HG02970 (cell line): Measurements from ENCODE around the gene AHDC1.

Experiments
- ATAC-seq: cut with Tn5 transposase; IDR thresholded peaks from one replicate; pipeline ENCODE4 v1.9.1; 2021; ENCODE audit warnings: mild to moderate bottlenecking, moderate library complexity, moderate number of reproducible peaks; ENCODE audit not compliant: unreplicated experiment, low FRiP score

Gene AHDC1

GRCh38 chr1:27616441-27616840 lies 12.5 kb upstream of the AHDC1 start:
- no peak for ATAC-seq

GRCh38 chr1:27615346-27616192 lies 11.6 kb upstream of the AHDC1 start:
- ATAC-seq, result no peak

GRCh38 chr1:27614625-27615344 lies 10.8 kb upstream of the AHDC1 start:
- ATAC-seq, result no peak

DNA sequence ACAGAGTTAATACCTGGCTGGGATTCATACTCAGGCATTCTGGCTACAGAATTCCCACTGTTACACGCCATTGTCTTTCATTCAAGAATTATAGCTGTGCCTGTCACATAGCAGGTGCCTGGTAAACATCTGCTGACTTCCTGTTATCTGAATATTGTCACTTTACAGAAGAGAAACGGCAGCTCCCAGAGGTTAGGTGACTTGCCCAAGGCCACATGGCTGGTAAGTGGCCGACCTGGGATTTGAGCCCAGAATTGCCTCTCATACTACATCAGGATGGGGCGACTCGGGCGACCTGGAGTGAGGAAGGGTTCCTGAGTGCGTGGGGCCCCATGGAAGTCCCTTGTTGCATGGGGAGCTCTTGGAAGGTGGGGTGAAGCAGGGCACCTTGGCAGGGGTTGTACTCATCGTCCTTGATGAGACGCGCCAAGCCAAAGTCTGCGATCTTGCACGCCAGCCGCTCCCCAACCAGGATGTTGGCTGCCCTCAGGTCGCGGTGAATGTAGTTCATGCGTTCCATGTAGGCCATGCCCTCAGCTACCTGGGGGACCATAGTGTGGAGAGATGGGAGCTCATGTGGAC lies 10.2 kb upstream of the AHDC1 start:
- ATAC-seq, result no peak

DNA sequence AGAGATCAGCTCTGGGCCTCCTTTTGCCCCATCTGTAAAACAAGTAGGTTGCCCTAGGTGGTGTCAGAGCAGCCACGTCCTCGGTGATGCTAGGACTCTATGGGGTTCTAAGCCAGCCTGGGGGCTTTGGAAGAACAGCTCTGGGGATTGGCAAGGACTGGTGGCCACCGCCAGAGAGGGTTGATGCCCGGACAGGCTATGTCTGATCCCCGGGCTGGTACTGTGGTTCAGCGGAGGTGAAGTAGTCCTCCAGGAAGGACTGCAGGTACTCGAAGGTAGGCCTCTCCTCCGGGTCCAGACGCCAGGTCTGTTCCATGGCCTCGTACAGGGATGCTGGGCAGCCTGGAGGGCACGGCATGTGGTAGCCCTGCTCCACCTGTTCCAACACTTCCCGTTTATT lies 8.8 kb upstream of the AHDC1 start:
- no peak for ATAC-seq

DNA sequence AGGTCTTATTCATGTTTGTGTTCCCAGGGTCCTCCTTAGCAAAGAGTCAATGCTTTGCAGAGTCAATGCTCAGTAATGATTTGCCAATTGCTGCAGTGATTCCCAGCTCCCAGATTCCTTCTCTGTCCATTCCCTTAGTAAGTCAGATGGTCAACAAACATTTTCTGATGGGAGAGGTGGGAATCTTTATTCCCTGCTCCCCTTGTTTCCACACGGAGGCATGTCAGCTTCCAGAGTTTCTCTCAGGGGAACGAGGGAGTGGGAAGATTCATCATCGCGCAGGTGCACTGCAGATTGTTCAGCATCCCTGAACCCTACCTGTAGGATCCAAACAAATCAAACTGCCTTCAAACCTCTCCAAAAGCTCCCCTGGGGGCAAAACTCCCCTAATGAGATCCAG lies 7.5 kb upstream of the AHDC1 start:
- ATAC-seq, result no peak

- no peak for ATAC-seq
Observed at GRCh38 chr1:27609618-27610240, 5.8 kb upstream of the AHDC1 start.

- no peak for ATAC-seq
Observed at GRCh38 chr1:27609210-27609555, 5.2 kb upstream of the AHDC1 start.

DNA sequence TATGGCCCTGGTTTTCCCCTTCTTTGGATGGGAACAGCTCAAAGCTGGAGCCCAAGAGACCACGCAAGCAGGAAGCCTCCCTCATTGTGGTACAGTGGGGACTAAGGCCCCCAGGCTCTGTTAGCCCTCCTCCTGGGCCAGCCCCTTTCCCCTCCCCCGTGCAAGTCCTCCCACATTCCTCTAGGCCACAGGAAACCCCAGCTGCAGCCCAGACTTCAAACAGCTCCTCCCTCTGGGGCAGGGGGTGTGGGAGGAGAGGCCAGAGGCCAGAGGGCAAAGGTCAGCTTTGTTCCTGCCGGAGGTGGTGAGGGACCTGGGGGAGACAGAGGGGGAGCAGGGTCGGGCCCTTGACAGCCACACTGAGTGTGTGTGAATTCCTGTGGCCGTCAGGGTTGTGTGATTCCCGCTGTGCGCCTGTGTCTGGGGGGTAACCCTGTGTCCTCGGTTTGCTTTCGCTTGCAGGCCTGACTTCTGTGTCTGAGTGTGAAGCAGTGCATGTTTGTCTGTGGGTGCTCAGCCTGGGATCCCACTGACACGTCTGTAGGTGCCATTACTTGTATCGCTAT lies 3.4 kb upstream of the AHDC1 start:
- no peak for ATAC-seq

GRCh38 chr1:27606708-27607238 lies 2.8 kb upstream of the AHDC1 start:
- ATAC-seq, result no peak

GRCh38 chr1:27605796-27606707 lies 2.1 kb upstream of the AHDC1 start:
- no peak for ATAC-seq

DNA sequence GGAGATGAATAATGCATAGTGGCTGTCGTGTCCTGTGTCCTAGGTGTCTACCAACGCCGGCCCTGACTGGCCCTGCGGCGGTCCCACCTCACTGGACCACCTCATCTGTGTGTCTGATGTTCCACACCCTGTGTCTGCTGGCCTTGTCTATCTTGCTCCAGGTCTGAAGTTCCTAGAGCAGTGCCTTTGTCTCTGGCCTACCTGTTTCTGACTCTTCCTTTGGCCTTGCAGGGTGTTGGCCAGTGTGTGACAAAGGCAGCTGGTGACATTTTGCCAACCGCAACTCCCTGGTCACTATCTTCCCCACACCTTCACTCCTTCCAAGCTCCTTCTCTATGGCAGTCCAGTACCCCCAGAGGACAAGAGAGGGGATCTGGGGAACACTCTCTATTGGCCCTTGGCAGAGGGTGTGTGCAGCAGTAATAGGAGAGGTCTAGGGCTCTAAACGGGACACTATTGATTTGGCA lies 1.4 kb upstream of the AHDC1 start:
- no peak for ATAC-seq

- no peak for ATAC-seq
Observed at GRCh38 chr1:27604579-27605299, 795 bp upstream of the AHDC1 start.

- no peak for ATAC-seq
Observed at GRCh38 chr1:27603309-27603680, 649 bp downstream of the AHDC1 start.

DNA sequence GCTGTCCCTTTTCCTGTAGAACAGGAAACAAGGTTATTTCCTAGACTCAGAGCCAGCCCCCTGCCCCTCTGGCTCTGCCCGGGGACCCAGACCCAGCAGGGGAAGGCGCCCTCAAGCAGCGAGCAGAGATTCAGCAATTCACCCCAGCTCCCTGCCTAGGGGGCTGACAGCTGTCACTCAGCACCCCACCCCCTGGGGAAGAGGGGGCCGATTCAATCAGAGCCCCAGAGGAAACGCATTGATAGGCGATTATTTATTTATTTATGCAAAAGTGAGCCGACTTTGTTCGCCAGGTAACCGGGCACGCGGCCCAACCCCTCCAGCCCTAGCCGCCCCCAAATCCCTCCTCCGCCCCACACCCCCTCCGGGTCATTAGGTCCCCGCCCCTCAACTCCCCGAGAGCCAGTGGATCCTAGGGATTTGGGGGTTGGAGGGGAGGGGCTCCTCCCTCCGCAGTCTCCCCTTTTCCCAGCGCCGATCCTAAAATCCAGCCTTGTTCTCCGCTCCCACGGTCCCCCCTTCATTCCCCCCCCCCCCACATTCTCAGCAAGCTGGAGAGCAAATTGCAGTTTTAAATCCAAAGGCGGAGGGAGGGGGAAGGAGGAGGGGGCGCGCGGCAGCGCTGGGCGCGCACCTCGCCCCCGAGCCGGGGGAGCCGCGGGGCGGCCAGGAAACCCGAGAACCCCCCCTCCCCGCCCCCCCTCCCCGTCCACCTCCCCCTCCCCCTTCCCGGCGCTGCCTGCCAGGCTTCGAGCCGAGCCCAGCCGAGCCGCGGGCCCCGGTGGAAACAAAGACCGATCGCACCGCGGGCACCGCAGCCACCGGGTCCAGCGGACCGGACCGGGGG lies 1.3 kb downstream of the AHDC1 start:
- no peak for ATAC-seq

DNA sequence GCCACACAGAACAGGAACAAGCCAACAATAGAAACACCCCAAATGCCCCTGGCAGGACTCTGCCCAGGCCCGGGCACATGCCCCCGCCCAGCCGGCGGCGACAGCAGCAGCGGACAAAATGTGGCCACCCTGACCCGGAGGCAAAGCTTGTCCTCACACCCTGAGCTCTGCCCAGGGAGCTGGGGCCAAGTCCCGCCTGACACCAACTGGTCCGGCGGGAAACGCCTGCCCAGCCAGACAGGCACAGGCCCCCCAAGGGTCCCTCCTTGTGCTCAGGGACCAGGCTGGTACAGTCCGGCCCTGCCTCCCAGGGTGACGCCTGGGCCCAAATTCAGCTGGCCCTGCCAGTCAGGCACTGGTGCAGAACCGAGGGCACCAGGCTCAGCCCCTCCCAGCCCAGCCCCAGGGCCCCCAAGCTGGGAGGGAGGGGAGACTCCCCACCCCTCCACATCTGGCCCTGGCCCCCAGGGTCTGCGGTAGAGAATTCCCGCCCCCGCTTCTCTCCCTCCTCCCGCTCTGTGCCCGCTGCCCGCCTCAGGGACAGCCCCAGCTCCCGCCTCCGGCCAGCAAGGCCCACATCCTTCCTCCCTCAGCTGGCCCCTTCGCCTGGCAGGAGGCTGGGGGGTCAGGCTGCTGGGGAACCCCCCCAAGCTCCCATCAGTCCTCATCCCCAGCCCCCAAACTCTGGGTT lies 2.0 kb downstream of the AHDC1 start:
- ATAC-seq, result no peak

GRCh38 chr1:27601321-27601770 lies 2.6 kb downstream of the AHDC1 start:
- ATAC-seq, result no peak
